GM15510 (cell line): Measurements from ENCODE around the gene SLC12A9.

ENCODE experiments used
- POLR2A ChIP-seq: IDR thresholded peaks from 3 replicates; pipeline ENCODE4 v1.6.1; 2011; ENCODE audit warnings: borderline replicate concordance; ENCODE audit not compliant: insufficient read length; ENCODE audit errors: extremely low read depth

SLC12A9 gene

GRCh38 chr7:100836812-100837098 is 15.8 kb upstream of the SLC12A9 start:
- no peak for TF ChIP-seq POLR2A

GRCh38 chr7:100837099-100837836 is 15.2 kb upstream of the SLC12A9 start:
- peak; percentile 54 for TF ChIP-seq POLR2A

GRCh38 chr7:100839361-100839760 is 13.2 kb upstream of the SLC12A9 start:
- no peak for TF ChIP-seq POLR2A

GRCh38 chr7:100840470-100841100 is 11.9 kb upstream of the SLC12A9 start:
- no peak for TF ChIP-seq POLR2A

GRCh38 chr7:100847360-100847759 is 5.2 kb upstream of the SLC12A9 start:
- TF ChIP-seq POLR2A = no peak

GRCh38 chr7:100854146-100854895 is 1.8 kb downstream of the SLC12A9 start:
- TF ChIP-seq POLR2A = no peak

- no peak for TF ChIP-seq POLR2A
Observed at GRCh38 chr7:100855515-100855914, 3.0 kb downstream of the SLC12A9 start.

GRCh38 chr7:100856871-100857282 is 4.4 kb downstream of the SLC12A9 start:
- no peak for TF ChIP-seq POLR2A

- no peak for TF ChIP-seq POLR2A
Observed at GRCh38 chr7:100859856-100860255, 7.3 kb downstream of the SLC12A9 start.

- no peak for TF ChIP-seq POLR2A
Observed at GRCh38 chr7:100860702-100861615, 8.4 kb downstream of the SLC12A9 start.

- no peak for TF ChIP-seq POLR2A
Observed at GRCh38 chr7:100861616-100861985, 9.1 kb downstream of the SLC12A9 start.

GRCh38 chr7:100863406-100863950 is 11.0 kb downstream of the SLC12A9 start:
- no peak for TF ChIP-seq POLR2A

- TF ChIP-seq POLR2A = no peak
Observed at GRCh38 chr7:100864263-100864845, 11.8 kb downstream of the SLC12A9 start.

- no peak for TF ChIP-seq POLR2A
Observed at GRCh38 chr7:100865372-100865911, 12.9 kb downstream of the SLC12A9 start.

- TF ChIP-seq POLR2A = no peak
Observed at GRCh38 chr7:100865938-100866728, 13.6 kb downstream of the SLC12A9 start.
